HT-29 (cell line): ENCODE measurements around the gene DNAJA3. TPM values are rescaled to one million over a fixed set of nuclear protein-coding genes. Genes with fewer than 3 reads are reported as not detected.

Source experiments
- small RNA-seq: library from RNA; depleted of rRNA; stranded (forward); fragments of <200 nt; gene quantifications from one replicate; pipeline ENCODE3, GENCODE V24; 2014
- total RNA-seq: library from RNA; depleted of rRNA; stranded (reverse); fragments of >200 nt; shearing (Covaris generic); gene quantifications from 2 replicates; pipeline ENCODE4 v1.2.3, GENCODE V29; 2014; rRNA removed

The DNAJA3 gene
- total RNA-seq, 1 experiment from 2014 or later = 82.4 TPM

Small RNA genes lying within 50 kb of the gene (small RNA-seq; reads per million reads assigned to genes)
- gene AC012676.2 = not detected

Other genes starting within 250 kb of the DNAJA3 start
- gene SRL, start 183.8 kb upstream of the DNAJA3 start, total RNA-seq = 0.03 TPM in 1 of 2 replicates, not detected in the other
- gene TFAP4, start 152.8 kb upstream of the DNAJA3 start, total RNA-seq = 40.7 and 51.7 TPM in 2 replicates
- gene GLIS2, start 109.8 kb upstream of the DNAJA3 start, total RNA-seq = 6.7 and 7.4 TPM in 2 replicates
- gene PAM16, start 74.5 kb upstream of the DNAJA3 start, total RNA-seq = 159 and 165 TPM in 2 replicates
- gene VASN, start 54.0 kb upstream of the DNAJA3 start, total RNA-seq = 1.8 and 2.2 TPM in 2 replicates
- gene CORO7, start 9.3 kb upstream of the DNAJA3 start, total RNA-seq = 36.8 and 48.6 TPM in 2 replicates
- 81.3 and 109 TPM in 2 replicates for gene NMRAL1, start 48.8 kb downstream of the DNAJA3 start, total RNA-seq
- 105 and 113 TPM in 2 replicates for gene HMOX2, start 50.5 kb downstream of the DNAJA3 start, total RNA-seq
- gene CDIP1, start 112.9 kb downstream of the DNAJA3 start, total RNA-seq = not detected in 2 replicates
- not detected in 2 replicates for gene C16orf96, start 130.5 kb downstream of the DNAJA3 start, total RNA-seq
- 58.0 and 83.0 TPM in 2 replicates for gene UBALD1, start 189.0 kb downstream of the DNAJA3 start, total RNA-seq
- 27.4 and 31.3 TPM in 2 replicates for gene MGRN1, start 199.0 kb downstream of the DNAJA3 start, total RNA-seq